ENCODE measurements around the gene ZNF408.

The ZNF408 gene

DNA sequence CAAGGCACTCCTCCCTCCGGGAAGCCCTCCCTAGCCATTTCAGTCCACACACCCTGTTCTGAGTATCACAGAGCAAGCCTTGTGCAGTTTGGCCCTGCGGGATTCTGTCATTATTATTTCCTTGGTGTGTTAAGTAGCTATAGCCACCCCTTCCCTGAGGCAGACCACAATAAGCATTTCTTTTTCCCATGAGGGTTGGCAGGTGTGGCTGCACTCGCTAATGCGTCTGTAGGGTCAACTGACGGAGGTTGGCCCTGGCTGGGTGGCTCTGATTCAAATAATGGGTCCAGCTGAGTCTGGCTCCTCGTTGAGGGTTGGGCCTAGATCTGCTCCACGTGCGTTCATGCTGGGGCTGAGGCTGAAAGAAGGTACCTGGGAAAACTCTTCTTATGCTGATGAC lies 23.3 kb downstream of the ZNF408 start:
- TF ChIP-seq, protein P1, sequence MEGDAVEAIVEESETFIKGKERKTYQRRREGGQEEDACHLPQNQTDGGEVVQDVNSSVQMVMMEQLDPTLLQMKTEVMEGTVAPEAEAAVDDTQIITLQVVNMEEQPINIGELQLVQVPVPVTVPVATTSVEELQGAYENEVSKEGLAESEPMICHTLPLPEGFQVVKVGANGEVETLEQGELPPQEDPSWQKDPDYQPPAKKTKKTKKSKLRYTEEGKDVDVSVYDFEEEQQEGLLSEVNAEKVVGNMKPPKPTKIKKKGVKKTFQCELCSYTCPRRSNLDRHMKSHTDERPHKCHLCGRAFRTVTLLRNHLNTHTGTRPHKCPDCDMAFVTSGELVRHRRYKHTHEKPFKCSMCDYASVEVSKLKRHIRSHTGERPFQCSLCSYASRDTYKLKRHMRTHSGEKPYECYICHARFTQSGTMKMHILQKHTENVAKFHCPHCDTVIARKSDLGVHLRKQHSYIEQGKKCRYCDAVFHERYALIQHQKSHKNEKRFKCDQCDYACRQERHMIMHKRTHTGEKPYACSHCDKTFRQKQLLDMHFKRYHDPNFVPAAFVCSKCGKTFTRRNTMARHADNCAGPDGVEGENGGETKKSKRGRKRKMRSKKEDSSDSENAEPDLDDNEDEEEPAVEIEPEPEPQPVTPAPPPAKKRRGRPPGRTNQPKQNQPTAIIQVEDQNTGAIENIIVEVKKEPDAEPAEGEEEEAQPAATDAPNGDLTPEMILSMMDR (IDR thresholded peaks at IDR 0.05; ENCODE audit: insufficient read depth, low read depth, low read length, missing control alignments): no peak
- DNase-seq (ENCODE audit: low read depth): no peak
- H3K4me3 ChIP-seq (ENCODE audit: low read depth, low read length): no peak overlapping the region

DNA sequence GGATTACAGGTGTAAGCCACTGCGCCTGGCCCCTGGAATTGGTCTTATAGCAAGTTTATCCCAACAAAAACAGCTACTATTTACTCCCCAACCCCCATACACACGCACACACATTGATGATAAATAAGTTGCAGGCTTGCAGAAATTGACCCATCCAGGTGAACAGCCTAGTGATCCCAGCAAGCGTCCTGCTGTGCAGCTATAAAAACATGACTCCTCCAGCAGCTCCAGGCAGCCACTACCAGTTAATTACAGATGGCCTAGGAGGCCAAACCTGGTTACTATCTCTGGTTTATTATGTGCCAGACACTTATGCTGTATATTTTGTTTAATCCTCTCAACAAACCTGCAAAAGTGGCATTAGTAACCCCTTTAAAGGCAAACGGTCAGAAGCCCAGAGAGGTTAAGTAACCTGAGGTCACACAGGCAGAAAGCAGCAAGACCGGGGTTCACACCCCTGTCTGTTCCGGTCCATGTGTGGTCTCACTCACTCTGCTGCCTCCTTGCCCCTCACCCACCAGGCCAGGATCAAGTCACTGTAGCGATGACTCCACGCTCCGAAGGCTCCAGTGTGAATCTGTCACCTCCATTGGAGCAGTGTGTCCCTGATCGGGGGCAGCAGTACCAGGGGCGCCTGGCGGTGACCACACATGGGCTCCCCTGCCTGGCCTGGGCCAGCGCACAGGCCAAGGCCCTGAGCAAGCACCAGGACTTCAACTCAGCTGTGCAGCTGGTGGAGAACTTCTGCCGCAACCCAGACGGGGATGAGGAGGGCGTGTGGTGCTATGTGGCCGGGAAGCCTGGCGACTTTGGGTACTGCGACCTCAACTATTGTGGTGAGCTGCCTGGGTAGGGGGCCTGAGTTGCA lies 24.7 kb downstream of the ZNF408 start:
- TF ChIP-seq, protein P1 (IDR thresholded peaks at IDR 0.05; ENCODE audit: insufficient read depth, low read depth, low read length, missing control alignments): no peak
- no peak overlapping the region for H3K4me3 ChIP-seq (ENCODE audit: low read depth, low read length)
- no peak for DNase-seq (ENCODE audit: low read depth)

DNA sequence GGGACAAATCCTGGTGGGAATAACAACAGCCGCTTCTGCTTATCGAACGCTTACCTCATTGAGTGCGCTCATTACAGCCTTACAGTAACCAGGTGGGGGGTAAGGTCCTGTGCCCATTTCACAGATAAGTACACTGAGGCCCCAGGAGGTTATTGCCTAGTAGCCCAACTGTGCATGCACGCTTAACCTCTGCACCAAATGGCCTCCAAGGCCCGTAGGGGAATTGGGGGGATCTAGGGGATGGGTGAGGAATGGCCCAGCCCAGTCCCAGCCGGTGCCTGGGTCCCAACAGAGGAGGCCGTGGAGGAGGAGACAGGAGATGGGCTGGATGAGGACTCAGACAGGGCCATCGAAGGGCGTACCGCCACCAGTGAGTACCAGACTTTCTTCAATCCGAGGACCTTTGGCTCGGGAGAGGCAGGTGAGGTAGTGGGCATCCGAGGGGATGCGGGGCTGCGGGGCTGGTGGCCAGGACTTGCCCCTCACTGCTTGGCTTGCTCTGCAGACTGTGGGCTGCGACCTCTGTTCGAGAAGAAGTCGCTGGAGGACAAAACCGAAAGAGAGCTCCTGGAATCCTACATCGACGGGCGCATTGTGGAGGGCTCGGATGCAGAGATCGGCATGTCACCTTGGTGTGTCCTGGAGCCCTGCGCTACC lies 25.5 kb downstream of the ZNF408 start:
- TF ChIP-seq, protein P1 (IDR thresholded peaks at IDR 0.05; ENCODE audit: insufficient read depth, low read depth, low read length, missing control alignments): no peak
- no peak for DNase-seq (ENCODE audit: low read depth)
- H3K4me3 ChIP-seq (ENCODE audit: low read depth, low read length): no peak overlapping the region

DNA sequence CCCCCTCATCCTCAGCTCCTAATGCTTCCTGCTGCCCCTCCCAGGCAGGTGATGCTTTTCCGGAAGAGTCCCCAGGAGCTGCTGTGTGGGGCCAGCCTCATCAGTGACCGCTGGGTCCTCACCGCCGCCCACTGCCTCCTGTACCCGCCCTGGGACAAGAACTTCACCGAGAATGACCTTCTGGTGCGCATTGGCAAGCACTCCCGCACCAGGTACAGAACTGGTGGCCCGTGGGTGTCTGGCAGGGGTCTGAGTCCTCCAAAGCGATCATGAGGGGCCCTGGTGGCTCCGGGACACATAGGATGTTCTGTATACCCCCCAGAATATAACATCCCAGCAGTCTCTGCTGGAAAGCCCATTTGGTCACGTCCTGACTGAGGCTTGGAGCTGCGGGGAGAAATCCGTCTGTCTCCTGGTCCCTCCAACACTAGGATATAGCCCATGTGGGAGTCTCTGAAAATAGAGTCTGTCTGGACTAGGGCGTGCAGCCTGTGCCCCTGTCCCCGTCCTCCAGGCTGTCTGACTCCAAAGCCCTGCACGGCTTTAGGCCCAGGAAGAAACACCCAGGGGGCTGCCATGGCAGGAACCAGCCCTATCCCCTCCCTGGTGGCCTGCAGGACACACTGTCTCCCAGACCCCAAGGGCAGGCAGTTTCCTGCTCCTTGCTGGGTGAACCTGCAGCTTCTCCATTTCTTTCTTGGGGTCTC lies 27.3 kb downstream of the ZNF408 start:
- TF ChIP-seq, protein P1 (IDR thresholded peaks at IDR 0.05; ENCODE audit: insufficient read depth, low read depth, low read length, missing control alignments): no peak
- no peak overlapping the region for H3K4me3 ChIP-seq (ENCODE audit: low read depth, low read length)
- DNase-seq (ENCODE audit: low read depth): no peak

DNA sequence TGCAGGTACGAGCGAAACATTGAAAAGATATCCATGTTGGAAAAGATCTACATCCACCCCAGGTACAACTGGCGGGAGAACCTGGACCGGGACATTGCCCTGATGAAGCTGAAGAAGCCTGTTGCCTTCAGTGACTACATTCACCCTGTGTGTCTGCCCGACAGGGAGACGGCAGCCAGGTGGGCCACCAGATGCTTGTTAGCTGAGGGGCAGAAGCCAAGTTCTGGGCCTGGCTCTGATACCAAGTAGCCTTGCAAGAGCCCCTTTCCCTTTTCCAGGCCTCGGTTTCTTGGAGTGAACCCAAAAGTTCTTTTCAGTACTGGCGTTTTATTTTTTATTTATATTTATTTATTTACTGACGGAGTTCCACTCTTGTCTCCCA lies 27.8 kb downstream of the ZNF408 start:
- no peak overlapping the region for H3K4me3 ChIP-seq (ENCODE audit: low read depth, low read length)
- DNase-seq (ENCODE audit: low read depth): no peak
- TF ChIP-seq, protein P1 (IDR thresholded peaks at IDR 0.05; ENCODE audit: insufficient read depth, low read depth, low read length, missing control alignments): no peak

DNA sequence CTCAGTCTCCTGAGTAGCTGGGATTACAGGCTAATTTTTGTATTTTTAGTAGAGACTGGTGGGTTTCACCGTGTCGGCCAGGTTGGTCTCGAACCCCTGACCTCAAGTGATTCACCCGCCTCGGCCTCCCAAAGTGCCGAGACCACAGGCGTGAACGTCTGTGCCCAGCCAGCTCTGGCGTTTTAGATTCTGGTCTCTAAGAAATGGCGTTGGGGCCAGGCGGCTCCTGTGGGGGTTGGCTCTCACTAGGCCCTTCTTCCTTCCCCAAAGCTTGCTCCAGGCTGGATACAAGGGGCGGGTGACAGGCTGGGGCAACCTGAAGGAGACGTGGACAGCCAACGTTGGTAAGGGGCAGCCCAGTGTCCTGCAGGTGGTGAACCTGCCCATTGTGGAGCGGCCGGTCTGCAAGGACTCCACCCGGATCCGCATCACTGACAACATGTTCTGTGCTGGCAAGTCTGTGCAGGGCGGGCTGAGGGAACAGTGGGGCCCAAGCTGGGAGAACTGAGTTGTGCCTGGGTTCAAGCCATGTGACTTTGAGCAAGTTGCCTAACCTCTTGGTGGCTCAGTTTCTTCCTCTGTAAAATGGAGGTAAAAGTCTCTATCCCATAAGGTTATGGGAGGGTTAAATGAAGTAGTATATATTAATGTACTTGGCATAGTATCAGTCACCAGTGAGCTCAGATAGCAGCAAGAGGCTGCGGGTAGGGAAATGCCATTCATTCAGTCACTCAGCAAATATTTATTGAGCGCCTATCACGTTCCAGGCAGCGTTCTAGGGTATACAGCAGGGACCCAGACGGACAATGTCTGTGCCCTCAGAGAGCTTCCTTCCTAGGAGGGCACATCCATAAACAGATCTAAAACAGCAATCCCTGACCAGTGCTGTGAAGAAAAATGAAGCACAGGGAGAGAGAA lies 28.5 kb downstream of the ZNF408 start:
- H3K4me3 ChIP-seq (ENCODE audit: low read depth, low read length): no peak overlapping the region
- TF ChIP-seq, protein P1 (IDR thresholded peaks at IDR 0.05; ENCODE audit: insufficient read depth, low read depth, low read length, missing control alignments): no peak
- DNase-seq (ENCODE audit: low read depth): no peak

Data from GM12865 (cell line).